RPMI8226 (cell line): Measurements from ENCODE around the gene C1orf232.

ENCODE experiments used
- DNase-seq: peaks from one replicate; pipeline ENCODE4 v3.0.0-alpha.2; 2015

Gene C1orf232

DNA sequence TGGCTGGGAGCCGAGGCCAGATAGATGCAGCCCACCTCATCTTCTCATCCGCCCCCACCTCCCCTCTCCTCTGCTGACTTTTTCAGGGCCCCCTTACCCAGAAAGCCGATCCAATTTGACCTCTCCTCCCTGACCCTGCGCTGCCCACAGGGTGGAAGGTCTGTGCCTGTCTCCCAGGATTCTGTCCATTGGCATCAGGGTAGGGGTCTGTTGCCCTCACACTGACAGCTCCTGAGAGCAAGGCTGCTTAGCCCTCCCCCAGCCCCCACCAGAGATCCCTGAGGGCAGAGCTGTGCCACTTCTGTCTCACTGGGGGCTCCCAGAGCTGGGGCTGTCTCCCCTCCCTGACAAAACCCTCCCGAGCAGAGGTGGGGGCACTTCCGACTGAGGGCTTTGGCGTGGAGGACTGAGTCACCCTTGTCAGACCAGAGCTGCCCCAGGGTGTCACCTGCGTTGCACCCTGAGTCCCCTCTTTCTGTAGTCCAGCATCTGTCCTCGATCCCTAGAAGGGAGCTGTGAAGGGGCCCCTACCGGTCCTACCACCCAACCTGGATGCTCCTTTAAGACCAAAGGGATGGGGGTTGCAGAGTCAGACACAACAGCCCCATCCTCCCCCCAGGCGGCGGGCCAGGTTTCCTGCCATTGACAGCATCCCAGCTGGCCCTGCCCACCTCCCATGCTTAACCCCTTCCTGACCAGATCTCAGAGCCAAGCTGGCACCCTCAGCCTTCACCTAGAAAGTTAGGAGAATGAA is 12.3 kb downstream of the C1orf232 start:
- DNase-seq, result peak; percentile 38

- DNase-seq, result no peak
Observed at GRCh38 chr1:26155370-26156284, 13.1 kb downstream of the C1orf232 start.

DNA sequence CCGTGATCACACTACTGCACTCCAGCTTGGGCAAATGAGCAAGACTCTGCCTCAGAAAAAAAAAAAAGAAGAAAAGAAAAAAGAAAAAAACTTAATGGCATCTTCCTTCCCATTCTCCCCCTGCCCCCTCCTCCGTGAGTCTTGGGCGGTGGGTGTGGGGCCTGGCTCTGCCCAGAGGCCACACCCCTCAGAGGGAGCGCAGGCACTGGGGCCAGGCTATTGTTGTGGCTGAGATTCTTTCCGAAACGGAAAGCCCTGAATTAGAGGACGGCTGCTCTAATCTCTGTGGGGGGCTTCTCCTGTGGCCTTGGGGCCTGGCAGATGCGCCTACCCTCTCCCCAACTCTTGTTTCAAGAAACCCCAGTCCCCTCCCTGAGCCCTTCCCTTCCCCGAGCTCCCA is 14.0 kb downstream of the C1orf232 start:
- no peak for DNase-seq

DNA sequence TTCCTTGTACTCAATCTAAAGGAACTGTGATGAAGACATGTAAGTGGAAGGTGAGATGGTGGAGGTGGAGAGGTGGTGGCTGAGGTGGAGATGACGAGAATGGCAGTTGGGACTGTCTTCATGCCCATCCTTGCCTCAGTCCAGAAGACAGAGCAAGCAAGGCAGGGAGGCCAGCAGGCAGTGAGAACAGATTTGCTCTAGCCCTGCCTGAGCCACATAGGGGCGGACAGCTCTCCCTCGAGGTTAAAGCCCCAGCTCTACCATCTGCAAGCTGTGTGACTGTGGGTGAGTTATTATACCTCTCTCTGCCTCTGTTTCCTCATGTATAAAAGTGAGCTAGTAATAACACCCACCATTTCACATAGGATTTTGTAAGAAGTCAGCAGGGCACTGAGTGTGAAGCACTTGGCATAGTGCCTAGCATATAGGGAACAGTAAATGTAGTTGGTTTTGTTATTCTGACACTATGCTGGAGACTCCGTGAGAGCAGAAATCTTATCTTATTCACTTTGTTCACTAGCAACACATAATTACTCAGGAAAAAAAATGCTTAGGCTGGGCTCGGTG is 14.7 kb downstream of the C1orf232 start:
- DNase-seq, result no peak

- no peak for DNase-seq
Observed at GRCh38 chr1:26148887-26149286, 19.9 kb downstream of the C1orf232 start.

DNA sequence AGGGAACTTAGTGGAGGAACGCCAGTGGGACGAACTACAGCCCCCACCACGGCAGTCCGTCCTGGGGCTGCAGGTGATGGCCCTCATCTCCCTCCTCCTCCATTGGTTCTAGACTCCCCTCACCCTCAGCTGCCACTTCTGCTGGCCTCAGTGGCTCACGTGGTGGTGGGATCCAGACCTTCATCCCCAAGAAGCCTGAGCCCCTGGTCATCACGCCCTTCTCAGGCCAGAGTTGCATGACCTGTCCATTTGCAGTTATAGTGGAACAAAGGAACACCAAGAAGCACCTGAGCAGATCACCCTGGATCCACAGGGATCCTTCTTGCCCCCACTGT is 22.8 kb downstream of the C1orf232 start:
- no peak for DNase-seq

- peak; percentile 90 for DNase-seq
Observed at GRCh38 chr1:26145041-26145959, 23.5 kb downstream of the C1orf232 start.

- DNase-seq, result no peak
Observed at GRCh38 chr1:26142159-26142558, 26.6 kb downstream of the C1orf232 start.

DNA sequence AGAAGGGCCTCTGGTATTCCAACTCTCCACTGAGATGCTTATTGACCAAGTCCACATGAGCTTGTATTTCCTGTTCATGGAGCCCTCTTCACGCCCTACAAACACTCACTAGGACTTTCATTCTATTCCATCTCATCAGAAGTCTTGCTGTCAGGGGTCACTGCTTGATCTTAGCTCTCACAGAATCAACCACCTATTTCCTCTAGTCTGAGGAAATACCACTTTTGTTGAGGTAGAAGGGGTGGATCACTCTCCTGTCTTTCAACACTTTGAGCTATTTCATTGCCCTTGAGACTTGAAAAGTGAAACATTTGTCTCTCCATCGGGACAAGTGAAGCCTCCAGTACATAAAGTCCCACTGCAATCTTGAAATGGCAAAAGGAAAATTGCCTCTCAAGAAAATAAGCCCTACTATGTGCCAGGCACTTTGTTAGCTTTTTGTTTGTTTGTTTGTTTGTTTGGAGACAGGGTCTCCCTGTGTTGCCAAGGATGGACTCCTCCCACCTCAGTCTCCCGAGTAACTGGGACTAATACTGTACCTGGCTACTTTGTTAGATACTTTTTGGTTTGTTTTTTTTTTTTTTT is 29.7 kb downstream of the C1orf232 start:
- no peak for DNase-seq

GRCh38 chr1:26134466-26134865 is 34.3 kb downstream of the C1orf232 start:
- DNase-seq, result no peak

GRCh38 chr1:26132834-26133167 is 36.0 kb downstream of the C1orf232 start:
- DNase-seq, result no peak

DNA sequence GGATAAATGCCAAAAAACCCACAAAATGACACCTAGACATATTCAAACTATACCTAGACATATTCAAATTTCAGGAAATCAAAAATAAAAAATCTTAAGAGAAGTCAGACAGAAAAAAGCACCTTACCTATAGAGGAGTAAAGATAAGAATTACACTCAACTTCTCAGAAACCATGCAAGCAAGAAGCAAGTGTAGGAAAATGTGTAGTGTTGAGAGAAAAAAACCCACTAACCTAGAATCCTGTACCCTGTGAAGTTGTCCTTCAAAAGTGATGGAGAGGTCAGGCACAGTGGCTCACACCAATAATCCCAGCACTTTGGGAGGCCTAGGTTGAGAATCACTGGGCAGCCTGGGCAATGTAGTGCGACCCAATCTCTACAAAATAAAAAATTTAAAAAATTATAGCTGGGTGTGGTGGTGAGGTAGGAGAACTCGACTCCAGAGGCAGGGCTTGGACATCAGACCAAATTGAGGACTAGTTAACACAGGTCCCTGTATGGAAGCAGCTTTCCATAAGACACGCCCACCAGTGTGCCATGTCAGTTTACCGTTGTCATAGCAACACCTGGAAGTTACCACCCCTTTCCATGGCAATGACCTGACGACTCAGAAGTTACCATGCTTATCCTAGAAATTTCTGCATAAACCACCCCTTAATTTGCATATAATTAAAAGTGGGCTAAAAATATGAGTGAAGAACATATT is 36.5 kb downstream of the C1orf232 start:
- DNase-seq, result no peak

GRCh38 chr1:26130695-26131094 is 38.1 kb downstream of the C1orf232 start:
- no peak for DNase-seq

GRCh38 chr1:26129778-26130177 is 39.0 kb downstream of the C1orf232 start:
- DNase-seq, result no peak

DNA sequence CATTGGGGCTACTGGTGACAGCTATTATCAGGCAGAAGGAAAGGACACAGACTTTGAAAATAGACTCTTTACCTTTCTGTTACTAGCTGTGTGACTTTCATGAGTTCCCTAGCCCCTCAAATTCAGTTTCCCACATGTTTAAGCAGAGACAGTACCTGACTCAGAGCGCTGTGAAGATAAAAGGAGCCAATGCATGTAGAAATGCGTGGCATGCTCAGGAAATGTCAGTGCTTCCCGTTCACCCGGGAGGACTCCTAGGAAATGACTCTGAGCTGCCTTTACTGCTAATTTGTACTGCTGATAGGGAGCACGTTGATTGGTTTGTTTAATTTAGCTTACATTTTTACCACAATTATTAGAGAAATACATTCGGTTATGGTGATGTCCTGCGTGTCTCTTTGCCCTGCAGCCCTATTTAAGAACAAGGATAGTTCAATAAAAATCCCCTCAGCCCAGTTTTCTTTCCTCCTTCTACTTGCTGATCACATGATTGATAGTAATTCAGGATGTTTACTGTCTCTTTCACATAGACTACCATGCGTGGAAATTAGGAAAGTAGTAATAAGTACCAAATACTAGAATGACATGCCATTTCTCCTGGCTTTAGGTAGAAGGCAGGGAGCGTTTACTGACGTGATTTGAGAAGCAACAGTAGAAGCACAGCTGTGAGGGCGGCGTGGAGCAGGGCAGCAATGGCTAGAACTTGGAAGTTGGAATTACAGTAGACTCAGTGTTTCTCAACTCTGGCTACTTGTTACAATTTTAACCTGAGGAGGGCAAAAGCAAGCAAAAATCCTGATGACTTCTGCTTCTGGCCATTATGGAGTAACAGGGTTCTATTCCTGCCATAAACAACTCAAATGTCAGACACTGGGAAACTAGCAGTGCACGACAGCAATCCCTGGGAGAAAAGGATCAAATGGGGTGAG is 41.3 kb downstream of the C1orf232 start:
- DNase-seq, result no peak

GRCh38 chr1:26126321-26127084 is 42.3 kb downstream of the C1orf232 start:
- peak; percentile 90 for DNase-seq

DNA sequence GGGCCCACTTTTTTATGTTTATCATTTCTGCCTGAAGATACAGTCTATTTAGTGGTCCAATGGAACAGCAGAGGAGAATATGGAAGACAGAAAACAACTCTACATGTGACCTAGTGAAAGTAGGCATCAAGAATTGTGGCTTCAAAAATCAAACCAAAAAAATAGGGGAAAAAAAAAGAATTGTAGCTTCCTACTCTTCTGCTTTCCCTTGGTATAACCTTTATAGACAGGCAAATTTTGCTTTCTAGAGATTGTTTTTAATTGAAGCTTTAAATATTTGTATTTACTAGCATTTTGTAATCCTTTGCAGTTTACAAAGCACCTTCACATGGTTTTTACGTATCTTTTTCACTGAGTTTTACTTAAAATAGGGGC is 42.8 kb downstream of the C1orf232 start:
- DNase-seq, result no peak

- DNase-seq, result no peak
Observed at GRCh38 chr1:26125382-26125781, 43.4 kb downstream of the C1orf232 start.

DNA sequence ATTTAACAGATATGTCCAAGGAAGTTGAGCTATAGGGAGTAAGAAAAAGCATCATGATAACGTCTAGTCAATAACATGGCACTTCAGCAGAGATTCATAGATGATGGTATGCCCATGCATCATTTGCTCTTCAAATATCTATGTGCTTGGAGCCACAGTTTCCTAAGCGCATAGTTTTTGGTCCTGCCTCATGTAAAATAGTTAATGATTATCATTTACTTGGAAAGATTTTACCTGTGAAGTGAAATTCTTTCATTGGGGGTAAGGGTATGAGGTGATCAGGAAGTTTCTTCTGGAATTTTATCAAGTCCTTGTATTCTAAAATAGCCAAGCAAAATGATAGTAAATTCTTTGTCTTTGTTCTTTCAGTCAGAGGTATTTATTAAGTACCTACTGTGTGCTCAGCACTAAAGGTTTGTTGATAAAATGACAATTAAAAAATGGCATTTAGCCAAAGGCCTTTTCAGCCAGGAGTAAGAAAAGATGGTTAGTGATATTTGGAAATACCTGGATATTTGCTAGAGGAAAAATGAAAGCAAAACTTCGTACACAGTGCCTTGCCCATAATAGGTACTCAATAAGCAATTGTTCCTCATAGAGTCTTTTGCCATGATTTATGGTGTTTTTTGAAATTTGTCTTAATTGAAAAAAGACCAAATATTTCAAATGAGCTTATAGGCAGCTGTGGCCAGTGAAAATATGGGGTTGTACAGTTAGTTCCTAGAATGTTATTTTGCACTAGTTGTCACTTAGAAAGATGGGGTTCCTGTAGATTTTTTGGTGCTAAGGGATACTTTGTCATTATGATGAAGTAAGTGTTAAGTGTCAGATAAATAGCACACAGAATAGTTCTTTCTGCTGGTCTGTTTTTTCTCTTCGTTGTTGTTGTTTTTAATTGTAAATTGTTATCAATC is 44.1 kb downstream of the C1orf232 start:
- no peak for DNase-seq
